GM11168 (cell line): ENCODE data around the gene LRATD1.
"Not testable (repeated sequence)": the region's sequence is repeated elsewhere in the genome, so short reads cannot be mapped to it uniquely, and the experiment has no call there.

Experiments used
- in situ Hi-C: fragments of 300-500 bp; cut with MboI; formaldehyde crosslinking; loops from one replicate; pipeline ENCODE4 v1.12.0; 2022; ENCODE audit warnings: low sequenced_read_pairs; ENCODE audit not compliant: unreplicated experiment

LRATD1 gene, protein sequence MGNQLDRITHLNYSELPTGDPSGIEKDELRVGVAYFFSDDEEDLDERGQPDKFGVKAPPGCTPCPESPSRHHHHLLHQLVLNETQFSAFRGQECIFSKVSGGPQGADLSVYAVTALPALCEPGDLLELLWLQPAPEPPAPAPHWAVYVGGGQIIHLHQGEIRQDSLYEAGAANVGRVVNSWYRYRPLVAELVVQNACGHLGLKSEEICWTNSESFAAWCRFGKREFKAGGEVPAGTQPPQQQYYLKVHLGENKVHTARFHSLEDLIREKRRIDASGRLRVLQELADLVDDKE

DNA sequence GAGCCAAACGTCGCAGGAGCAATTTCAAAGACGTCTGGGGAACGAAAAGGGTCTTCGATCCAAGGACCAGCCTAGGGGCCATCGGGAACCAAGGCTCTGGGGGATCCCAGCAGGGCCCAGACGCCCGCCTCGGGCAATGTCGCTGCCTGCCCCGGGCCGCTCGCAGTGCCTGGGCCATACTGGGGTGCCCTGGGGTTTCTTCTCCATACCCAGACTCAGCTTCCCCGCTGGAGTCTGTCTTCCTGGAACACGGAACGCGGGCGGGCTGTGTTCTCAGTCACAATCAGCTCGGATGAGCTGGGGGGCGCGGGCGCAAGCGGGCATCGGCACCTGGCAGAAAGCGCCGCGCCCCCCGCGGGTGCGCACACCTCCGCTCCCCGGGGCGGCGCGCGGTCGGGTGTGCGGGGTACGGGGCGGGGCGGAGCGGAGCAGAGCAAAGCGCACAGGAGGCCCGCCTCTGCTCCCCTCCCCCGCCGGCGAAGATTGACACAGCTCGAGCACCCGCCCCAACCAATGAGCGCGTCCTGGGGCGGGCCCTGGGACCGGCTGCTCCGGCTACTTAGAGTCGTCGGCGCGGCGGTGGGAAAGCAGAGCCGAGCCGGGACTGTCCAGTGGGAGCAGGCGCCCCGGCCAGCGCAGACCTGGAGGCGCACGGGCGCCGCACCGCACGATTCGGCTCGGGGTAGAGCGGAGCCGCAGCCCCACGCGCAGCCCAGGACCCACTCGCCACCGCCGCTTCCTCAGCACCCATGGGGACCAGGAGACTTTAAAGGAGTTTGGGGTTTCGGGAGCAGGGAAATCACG lies at the start of gene LRATD1:
Gene LRATD1 (plus strand): TSS at position 585 of the 804 bp plus-strand sequence. CDS start 1,263 bp downstream, outside the sequence.
- in situ Hi-C loops = no loop called here

DNA sequence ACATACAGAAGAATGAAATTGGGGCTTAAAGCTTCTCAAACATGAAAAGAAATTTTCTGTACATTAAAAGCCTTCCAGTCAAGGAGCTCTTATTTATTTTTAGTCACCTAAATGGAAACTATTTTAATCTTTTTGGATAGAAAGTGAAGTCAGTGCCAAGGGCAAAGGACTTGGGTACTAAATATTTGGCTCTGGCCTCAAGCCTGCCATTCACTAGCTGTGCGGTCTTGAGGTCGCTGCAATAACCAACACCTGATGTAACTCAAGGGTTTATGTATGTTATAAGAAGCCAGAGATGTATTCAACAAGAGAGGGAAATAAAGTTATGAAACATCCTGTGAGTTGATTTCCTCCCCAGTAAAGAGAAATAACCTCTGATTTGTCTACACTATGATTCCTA lies 49.5 kb upstream of the LRATD1 start:
- in situ Hi-C loops = no loop called here

DNA sequence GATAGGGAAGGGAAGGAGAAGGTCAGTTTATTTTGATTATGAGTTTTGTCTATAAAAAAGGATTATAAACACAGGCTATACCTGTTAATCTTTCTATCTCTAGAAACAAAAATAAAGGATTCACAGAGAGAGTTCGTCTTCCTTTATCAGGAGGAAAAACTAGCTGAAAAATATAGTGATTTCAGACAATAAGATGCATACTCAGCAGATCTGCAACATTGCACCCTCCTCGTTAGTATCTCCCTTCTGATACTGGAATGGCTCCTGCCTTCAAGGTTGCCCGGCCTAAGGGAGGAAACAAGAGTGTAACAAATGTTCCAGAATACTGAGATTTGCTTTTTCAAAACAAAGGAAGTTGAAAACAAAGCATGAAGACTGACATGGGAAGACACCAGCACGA lies 48.7 kb upstream of the LRATD1 start:
- in situ Hi-C loops = no loop called here

GRCh38 chr2:14587119-14587518 lies 45.4 kb upstream of the LRATD1 start:
- in situ Hi-C loops = no loop called here

DNA sequence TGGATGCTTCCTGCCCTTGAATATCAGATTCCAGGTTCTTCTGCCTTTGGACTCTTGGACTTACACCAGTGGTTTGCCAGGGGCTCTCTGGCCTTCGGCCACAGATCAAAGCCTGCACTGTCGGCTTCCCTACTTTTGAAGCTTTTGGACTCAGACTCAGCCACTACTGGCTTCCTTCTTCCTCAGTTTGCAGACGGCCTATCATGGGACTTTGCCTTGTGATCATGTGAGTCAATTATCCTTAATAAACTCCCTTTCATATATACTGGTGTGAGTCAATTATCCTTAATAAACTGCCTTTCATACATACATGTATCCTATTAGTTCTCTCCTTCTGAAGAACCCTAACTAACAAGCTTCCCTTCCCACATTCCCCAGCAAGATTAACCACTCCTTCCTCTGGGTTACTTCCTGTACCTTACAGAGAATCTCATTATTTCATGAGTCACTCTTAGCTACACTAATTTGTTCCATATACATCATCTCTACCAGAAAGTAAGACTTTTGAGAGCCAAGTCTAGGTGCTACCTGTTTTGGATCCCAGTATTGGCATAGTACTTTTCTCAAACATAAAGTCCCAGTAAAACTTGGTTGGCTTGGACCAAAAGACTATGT lies 31.3 kb upstream of the LRATD1 start:
- in situ Hi-C loops = no loop called here

DNA sequence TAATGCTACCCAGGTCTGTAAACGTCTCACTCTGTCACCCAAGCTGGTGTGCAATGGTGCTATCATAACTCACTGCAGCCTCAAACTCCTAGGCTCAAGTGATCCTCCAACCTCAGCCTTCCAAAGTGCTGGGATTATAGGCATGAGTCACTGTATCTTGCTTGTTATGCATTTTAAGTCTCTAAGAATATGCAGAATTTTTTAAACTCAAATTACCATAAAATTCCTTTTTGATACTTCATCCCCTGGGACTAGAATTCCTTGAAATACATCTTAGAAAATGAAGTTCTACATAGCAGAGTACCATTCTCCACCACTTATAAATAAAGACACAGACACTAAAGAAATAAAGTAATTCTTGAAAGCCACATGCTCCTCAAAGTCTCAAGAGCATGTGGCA lies 30.2 kb upstream of the LRATD1 start:
- in situ Hi-C loops = no loop called here

DNA sequence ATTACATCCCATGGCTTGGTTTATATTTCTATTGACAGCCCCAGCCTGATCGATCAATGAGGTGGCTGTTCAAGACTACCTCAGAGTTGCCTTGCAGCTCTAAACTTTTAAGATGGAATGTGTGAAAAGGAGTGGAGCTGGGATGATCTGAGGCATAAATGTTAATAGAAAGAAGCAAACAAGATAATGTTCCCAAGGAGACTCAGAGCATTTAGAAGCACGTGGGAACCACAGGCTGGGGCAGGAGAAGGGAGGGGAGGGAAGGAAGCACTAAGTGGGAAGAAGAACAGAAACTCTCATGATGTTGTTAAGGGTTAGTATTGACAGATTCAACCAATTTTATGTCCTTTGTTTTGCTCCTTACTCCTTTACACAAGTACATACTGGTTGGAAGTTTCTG lies 28.8 kb upstream of the LRATD1 start:
- in situ Hi-C loops = no loop called here

DNA sequence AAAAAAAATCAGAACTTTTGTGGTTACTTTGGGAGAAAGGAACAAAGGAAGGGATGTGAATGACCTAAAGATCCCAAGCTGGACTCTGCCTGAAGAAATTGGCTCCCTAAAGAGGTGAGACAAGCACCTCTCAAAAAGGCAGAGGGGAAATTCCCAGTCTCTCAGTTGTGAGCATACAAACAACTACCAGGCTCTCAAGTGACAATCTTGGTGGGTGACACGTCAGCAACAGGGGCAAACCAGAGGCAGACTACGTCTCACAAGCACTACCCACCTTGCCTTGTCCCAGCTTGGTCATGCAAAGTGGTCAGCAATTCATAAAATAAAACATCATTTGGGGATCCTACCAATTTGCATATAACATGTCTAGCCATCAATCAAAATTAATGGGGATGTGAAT lies 24.3 kb upstream of the LRATD1 start:
- in situ Hi-C loops = no loop called here

GRCh38 chr2:14614017-14614416 lies 18.5 kb upstream of the LRATD1 start:
- in situ Hi-C loops = no loop called here

DNA sequence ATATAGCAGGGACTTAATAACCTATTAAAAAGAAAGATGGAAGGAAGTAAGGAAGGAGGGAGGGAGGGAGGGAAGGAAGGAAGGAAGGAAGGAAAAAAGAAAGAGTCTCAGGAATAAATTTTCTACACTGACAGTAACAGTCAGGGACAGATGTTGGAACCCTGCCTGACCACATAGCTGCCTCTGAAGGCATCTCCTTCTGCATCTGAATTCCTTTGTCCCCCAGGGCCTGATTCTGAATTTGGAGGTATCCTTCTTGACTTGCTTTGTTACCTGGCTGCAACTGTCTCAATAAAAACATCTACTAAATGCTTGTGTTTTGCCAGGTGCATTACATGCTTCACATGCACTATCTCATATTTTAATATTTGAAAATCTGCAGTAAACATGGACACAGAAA lies 17.4 kb upstream of the LRATD1 start:
- in situ Hi-C loops = no loop called here

DNA sequence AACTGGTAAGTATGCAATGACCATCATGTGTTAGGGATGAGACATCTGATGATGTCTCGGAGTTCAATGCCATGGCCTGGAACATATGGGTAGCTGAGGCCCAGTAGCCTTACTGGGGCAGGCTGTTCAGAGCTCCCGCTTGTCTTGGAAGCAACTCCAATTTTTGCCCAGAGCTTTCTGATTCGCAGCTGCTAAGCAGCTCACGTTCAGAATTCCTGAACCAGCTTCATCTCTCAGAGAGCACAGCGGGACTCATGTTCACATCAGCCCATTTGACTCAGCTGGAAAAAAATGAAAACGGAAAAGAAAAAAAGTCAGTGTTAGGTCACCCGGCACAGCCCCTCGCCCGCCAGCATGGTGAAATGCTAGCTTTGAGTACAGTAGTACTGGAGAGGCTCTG lies 16.8 kb upstream of the LRATD1 start:
- in situ Hi-C loops = no loop called here

- in situ Hi-C loops = no loop called here
These were observed 16.2 kb upstream of the LRATD1 start for GRCh38 chr2:14616342-14616741.

- in situ Hi-C loops = no loop called here
These were observed 15.6 kb upstream of the LRATD1 start for GRCh38 chr2:14616950-14617349.

DNA sequence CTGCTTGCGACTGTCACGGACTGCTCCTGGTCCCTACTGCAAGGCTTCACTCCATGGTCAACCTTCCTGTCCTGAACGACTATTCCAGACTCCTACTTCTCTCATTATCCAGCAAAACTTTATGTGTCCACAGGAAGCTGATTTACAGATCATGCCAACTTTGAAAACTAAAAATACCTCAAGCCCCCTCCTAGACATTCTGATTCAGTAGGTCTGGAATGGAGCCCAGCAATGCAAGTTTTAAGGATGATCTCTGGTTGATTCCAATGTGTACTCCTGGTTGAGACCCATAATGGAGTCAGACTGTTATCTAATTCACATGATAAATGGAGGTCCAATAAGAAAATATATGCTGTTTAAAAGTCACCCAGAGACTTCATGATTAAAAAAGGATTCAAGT lies 13.1 kb upstream of the LRATD1 start:
- in situ Hi-C loops = no loop called here

DNA sequence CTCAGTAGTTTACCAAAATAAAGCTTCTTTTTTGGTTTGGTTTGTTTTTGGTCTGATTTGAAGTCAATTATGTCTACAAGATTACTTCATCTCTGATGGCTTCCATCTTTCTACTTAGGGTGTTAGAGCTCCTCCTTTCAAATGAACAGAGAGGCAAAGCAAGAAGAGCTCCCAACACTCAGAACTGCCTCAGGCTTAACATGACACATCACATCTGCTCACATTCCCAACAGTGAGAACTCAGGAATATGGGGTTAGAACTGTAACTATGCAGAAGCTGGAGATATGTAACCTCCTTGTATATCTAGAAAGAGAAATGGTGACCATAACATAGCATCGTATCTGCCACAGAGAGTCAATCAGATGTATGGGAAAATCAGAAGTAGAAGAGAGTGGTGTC lies 11.4 kb upstream of the LRATD1 start:
- in situ Hi-C loops = no loop called here

GRCh38 chr2:14621906-14622549 lies 10.5 kb upstream of the LRATD1 start:
- in situ Hi-C loops = no loop called here

DNA sequence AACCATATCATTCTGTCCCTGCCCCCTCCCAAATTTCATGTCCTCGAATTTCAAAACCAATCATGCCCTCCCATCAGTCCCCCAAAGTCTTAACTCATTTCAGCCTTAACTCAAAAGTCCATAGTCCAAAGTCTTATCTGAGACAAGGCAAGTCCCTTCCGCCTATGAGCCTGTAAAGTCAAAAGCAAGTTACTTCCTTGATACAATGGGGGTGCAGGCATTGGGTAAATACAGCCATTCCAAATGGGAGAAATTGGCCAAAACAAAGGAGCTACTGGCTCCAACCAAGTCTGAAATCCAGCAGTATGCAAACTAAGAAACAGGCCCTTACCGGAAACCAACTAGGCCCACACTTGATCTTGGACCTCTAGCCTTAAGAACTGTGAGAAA lies 10.0 kb upstream of the LRATD1 start:
- in situ Hi-C loops = not testable (repeated sequence)

GRCh38 chr2:14623237-14623636 lies 9.3 kb upstream of the LRATD1 start:
- in situ Hi-C loops = no loop called here

- in situ Hi-C loops = no loop called here
These were observed 5.6 kb upstream of the LRATD1 start for GRCh38 chr2:14626873-14627272.

DNA sequence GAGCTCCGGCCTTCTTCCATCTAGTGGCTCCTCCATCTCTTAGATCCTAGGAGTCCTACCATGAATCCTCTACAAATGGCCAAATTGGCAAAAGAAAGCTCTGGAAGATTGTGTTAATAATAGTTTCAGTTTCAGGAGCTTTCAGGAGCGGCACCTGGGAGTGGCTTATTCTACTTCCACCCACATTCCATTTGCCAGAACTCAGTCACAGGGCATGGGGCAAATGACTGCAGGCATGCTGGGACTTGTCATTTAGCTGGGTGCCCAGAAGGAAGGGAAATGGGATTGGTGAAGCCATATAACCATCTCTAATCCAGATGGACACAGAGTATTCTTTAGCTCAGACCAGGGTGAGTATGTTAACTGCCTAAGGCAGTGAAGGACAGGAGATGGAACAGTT lies 3.6 kb upstream of the LRATD1 start:
- in situ Hi-C loops = no loop called here
